HCT116 (cell line): ENCODE results near the gene CT45A1. TPM values are rescaled to one million over a fixed set of nuclear protein-coding genes. Genes with fewer than 3 reads are reported as not detected.
"Not testable (repeated sequence)": the region's sequence is repeated elsewhere in the genome, so short reads cannot be mapped to it uniquely, and the experiment has no call there.

Source experiments
- ATAC-seq: fragments of 200-7000 bp; cut with Tn5 transposase; 2 replicates; pipeline ENCODE4 v1.9.1; 2020; ENCODE audit warnings: mild to moderate bottlenecking, moderate library complexity
- Bru-seq: library from RNA; stranded (reverse); fragments of 400-500 nt; gene quantifications from one replicate; lab custom pipeline; 2021; lab: Mats Ljungman, UMichigan
- BruChase-seq, 2 experiments: library from RNA; stranded (reverse); fragments of 400-500 nt; gene quantifications; one replicate each; lab custom pipeline; 2021; lab: Mats Ljungman, UMichigan
- BruUV-seq: library from RNA; stranded (reverse); fragments of 400-500 nt; replicated peaks from 2 replicates; lab custom pipeline; 2021; lab: Mats Ljungman, UMichigan
- CTCF ChIA-PET: fragments of 300-600 bp; sonication (Branson Sonifier 250); formaldehyde crosslinking; loops from one replicate; lab custom pipeline; 2021; ENCODE audit warnings: antibody characterized with exemption; lab: Charles Lee
- POLR2A ChIA-PET: fragments of 300-600, 350-600 bp; sonication (Branson Sonifier 250); formaldehyde crosslinking; loops from one replicate; lab custom pipeline; 2021; ENCODE audit warnings: antibody characterized with exemption; lab: Charles Lee
- RAD21 ChIA-PET, 2 experiments: fragments of 300-600 bp; sonication (Branson Sonifier 250); formaldehyde crosslinking; loops; one replicate each; lab custom pipeline; 2023; ENCODE audit warnings: low total read pairs in 2 of 2; ENCODE audit not compliant: uncharacterized antibody in 2 of 2, unreplicated experiment in 2 of 2, low non-redundant PET in 1 of 2; lab: Charles Lee
- DNase-seq: peaks from one replicate; pipeline ENCODE4 v3.0.0-alpha.2; 2010; ENCODE audit warnings: low read depth, low spot score
- H2AFZ ChIP-seq: fragments of 200-600 bp; shearing (Covaris generic), sonication (generic); 2 replicates; pipeline ENCODE4 v1.6.1; 2017; ENCODE audit warnings: low read depth, mixed run types, mixed read lengths, antibody characterized with exemption, low read length; ENCODE audit not compliant: poor library complexity, severe bottlenecking
- H3K27ac ChIP-seq: 2 replicates; pipeline ENCODE4 v1.5.1; 2012; ENCODE audit warnings: low read depth, low read length
- H3K27me3 ChIP-seq: fragments of 200-600 bp; sonication (generic); 2 replicates; pipeline ENCODE4 v1.6.1; 2016; ENCODE audit warnings: mixed run types, low read length, mixed read lengths; ENCODE audit not compliant: insufficient read depth
- H3K36me3 ChIP-seq, 2 experiments: fragments of 200-500 bp in 1 of 2; fragments of 200-600 bp in 1 of 2; sonication (Bioruptor generic) in 1 of 2; sonication (generic) in 1 of 2; 2 replicates each; pipeline versions ENCODE4 v1.5.1 to v1.6.1; 2014 to 2016; ENCODE audit warnings: low read length in 2 of 2, inconsistent platforms in 1 of 2, mixed read lengths in 1 of 2, mixed run types in 1 of 2; ENCODE audit not compliant: insufficient read depth in 2 of 2, control insufficient read depth in 1 of 2
- H3K4me1 ChIP-seq, 2 experiments: fragments of 200-600 bp in 1 of 2; sonication (generic) in 1 of 2; 2 replicates each; pipeline versions ENCODE4 v1.5.1 to v1.6.1; 2012 to 2017; ENCODE audit warnings: low read length in 2 of 2, inconsistent platforms in 1 of 2, mild to moderate bottlenecking in 1 of 2, mixed read lengths in 1 of 2, mixed run types in 1 of 2, moderate library complexity in 1 of 2; ENCODE audit not compliant: insufficient read depth in 2 of 2, control insufficient read depth in 1 of 2
- H3K4me2 ChIP-seq: fragments of 200-600 bp; sonication (generic); 2 replicates; pipeline ENCODE4 v1.6.1; 2017; ENCODE audit warnings: mixed run types, low read length, mixed read lengths
- H3K4me3 ChIP-seq, 2 experiments: fragments of 200-600 bp in 1 of 2; sonication (generic) in 1 of 2; replicated peaks in 1 of 2; 2 replicates each; pipeline ENCODE4 v1.5.1; 2011 to 2016; ENCODE audit warnings: low read length in 2 of 2, control low read depth in 1 of 2, low read depth in 1 of 2, mild to moderate bottlenecking in 1 of 2, mixed read lengths in 1 of 2, mixed run types in 1 of 2
- H3K79me2 ChIP-seq: fragments of 200-600 bp; sonication (generic); 2 replicates; pipeline ENCODE4 v1.6.1; 2017; ENCODE audit warnings: mild to moderate bottlenecking, mixed run types, low read length, moderate library complexity, mixed read lengths; ENCODE audit not compliant: insufficient read depth
- H3K9ac ChIP-seq: fragments of 200-600 bp; sonication (generic); 2 replicates; pipeline ENCODE4 v1.6.1; 2016; ENCODE audit warnings: low read length, mixed read lengths
- H3K9me2 ChIP-seq: fragments of 200-600 bp; sonication (generic), shearing (Covaris generic); 2 replicates; pipeline ENCODE4 v1.6.1; 2017; ENCODE audit warnings: mixed run types, mild to moderate bottlenecking, moderate library complexity; ENCODE audit not compliant: insufficient read depth
- H3K9me3 ChIP-seq, 2 experiments: fragments of 200-500 bp in 1 of 2; fragments of 200-600 bp in 1 of 2; sonication (Bioruptor generic) in 1 of 2; sonication (generic) in 1 of 2; 2 replicates each; pipeline ENCODE4 v1.6.1; 2014 to 2017; ENCODE audit warnings: low read length in 2 of 2, mixed read lengths in 2 of 2, inconsistent platforms in 1 of 2, low read depth in 1 of 2, mild to moderate bottlenecking in 1 of 2, mixed run types in 1 of 2, moderate library complexity in 1 of 2; ENCODE audit not compliant: control insufficient read depth in 1 of 2, insufficient read depth in 1 of 2
- H4K20me1 ChIP-seq: fragments of 200-600 bp; sonication (generic), shearing (Covaris generic); 2 replicates; pipeline ENCODE4 v1.6.1; 2017; ENCODE audit warnings: mixed run types, mild to moderate bottlenecking, moderate library complexity; ENCODE audit not compliant: insufficient read depth
- CTCF ChIP-seq, 3 experiments: fragments of 200-600 bp in 1 of 3; sonication (generic) in 1 of 3; IDR thresholded peaks in 2 of 3; conservative IDR thresholded peaks in 1 of 3; 2 replicates each; pipeline ENCODE4 v1.5.1; 2012 to 2017; ENCODE audit warnings: low read depth in 2 of 3, low read length in 2 of 3, antibody characterized with exemption in 1 of 3, borderline replicate concordance in 1 of 3, control low read depth in 1 of 3, mild to moderate bottlenecking in 1 of 3, mixed read lengths in 1 of 3, mixed run types in 1 of 3, moderate library complexity in 1 of 3; ENCODE audit not compliant: insufficient read depth in 1 of 3
- ELF1 ChIP-seq: IDR thresholded peaks from 2 replicates; pipeline ENCODE4 v1.6.1; 2012; ENCODE audit warnings: low read depth, borderline replicate concordance
- intact Hi-C: fragments of 100-400 bp; cut with micrococcal nuclease; formaldehyde crosslinking; loops from 2 replicates; pipeline ENCODE4 v1.10.0; 2022
- long read RNA-seq: library from polyadenylated mRNA; unstranded; transcript quantifications from one replicate; pipeline ENCODE4 v2.0.0, GENCODE V29; 2021; ENCODE audit not compliant: unreplicated experiment
- polyA plus RNA-seq: library from polyadenylated mRNA; unstranded; fragments of >200 nt; gene quantifications from 2 replicates; pipeline ENCODE4 v1.2.1, GENCODE V29; 2012; ENCODE audit warnings: missing spikeins
- total RNA-seq: library from RNA; stranded (reverse); gene quantifications from one replicate; pipeline ENCODE4 v1.2.1, GENCODE V29; 2021; ENCODE audit not compliant: unreplicated experiment

CT45A1 gene, protein sequence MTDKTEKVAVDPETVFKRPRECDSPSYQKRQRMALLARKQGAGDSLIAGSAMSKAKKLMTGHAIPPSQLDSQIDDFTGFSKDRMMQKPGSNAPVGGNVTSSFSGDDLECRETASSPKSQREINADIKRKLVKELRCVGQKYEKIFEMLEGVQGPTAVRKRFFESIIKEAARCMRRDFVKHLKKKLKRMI
- total RNA-seq (not detected), Bru-seq, nascent RNA (not detected), BruChase-seq, experiment 1, labeled RNA remaining after a 6-hour chase (percentile 8 among the genes with signal in this experiment), BruChase-seq, experiment 2, labeled RNA remaining after a 2-hour chase (percentile 7 among the genes with signal in this experiment)
- polyA plus RNA-seq = 0.09 TPM in 1 of 2 replicates, not detected in the other
- long read RNA-seq = 0 reads

- H3K4me1 ChIP-seq, CTCF ChIA-PET, H3K9me2 ChIP-seq, ATAC-seq, H3K9ac ChIP-seq, H3K4me3 ChIP-seq, BruUV-seq, H3K79me2 ChIP-seq, POLR2A ChIA-PET, H2AFZ ChIP-seq, H4K20me1 ChIP-seq, H3K36me3 ChIP-seq, H3K4me2 ChIP-seq, H3K27ac ChIP-seq, H3K9me3 ChIP-seq, RAD21 ChIA-PET, intact Hi-C loops, H3K27me3 ChIP-seq: not testable (repeated sequence)
- TF ChIP-seq CTCF (IDR thresholded peaks at IDR 0.05 in 2 of 3, conservative IDR thresholded peaks at IDR 0.05 in 1 of 3; ENCODE audit: borderline replicate concordance in 1 of 3, insufficient read depth in 1 of 3, low read depth in 2 of 3, low read length in 2 of 3) (peak; percentile 35 to 43 (median 41); a peak in 4 of 6 replicates), ELF1 (peak; percentile 27; the same call in 1 of the 2 replicates)
- DNase-seq = peak; percentile 0
Measured at GRCh38 chrX:135713183-135713689, at the start of gene CT45A1. Gene CT45A1 (plus strand): TSS chrX:135713639. CDS start chrX:135718941, 5,302 bp downstream.

DNA sequence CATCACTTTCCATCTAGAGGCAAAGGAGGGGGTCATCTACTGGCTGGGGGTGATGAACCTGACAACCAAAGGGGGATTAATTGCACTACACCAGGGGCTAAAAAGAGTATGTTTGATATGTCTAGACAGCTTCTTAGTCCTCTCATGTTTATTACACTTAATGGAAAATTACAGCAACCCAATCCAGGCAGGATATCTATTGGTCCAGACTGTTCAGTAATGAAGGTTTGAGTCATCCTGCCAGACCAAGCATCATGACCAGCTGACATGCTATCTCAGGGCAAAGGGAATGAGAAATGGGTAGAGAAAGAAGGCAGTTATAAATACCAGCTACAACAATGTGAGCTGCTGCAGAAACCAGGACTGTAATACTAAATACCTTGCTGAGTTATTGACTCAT lies 40.5 kb upstream of the CT45A1 start:
- H3K9me2 ChIP-seq, H3K4me1 ChIP-seq, H3K36me3 ChIP-seq, H3K27ac ChIP-seq, H3K79me2 ChIP-seq, ATAC-seq, H3K27me3 ChIP-seq, H3K4me2 ChIP-seq, RAD21 ChIA-PET, CTCF ChIA-PET, BruUV-seq, intact Hi-C loops, H2AFZ ChIP-seq, H3K4me3 ChIP-seq, H3K9me3 ChIP-seq, POLR2A ChIA-PET, DNase-seq, H4K20me1 ChIP-seq, H3K9ac ChIP-seq: not testable (repeated sequence)
